ENCODE data around the gene MYO9A. TPM values are rescaled to one million over a fixed set of nuclear protein-coding genes. Genes with fewer than 3 reads are reported as not detected.

Gene MYO9A
- total and polyA plus RNA-seq, 3 donors from 2014 or later = 68.9 to 126 (median 103) TPM

- WGBS, 2 donors = 86 to 93% methylated on average over 7 of the region's 7 CpGs
- TF ChIP-seq POLR2A (IDR thresholded peaks at IDR 0.05) (no peak), CTCF (IDR thresholded peaks at IDR 0.05) (no peak)
- Histone ChIP-seq H3K27me3 (no peaks in the 10 kb centered on the region), H3K9me3 (no peaks in the 10 kb centered on the region), H3K27ac (no peak overlapping the region), H3K4me3 (no peak overlapping the region), H3K4me1 (no peaks in the 10 kb centered on the region), H3K36me3 (ENCODE audit: low read depth, missing control alignments) (no peaks in the 10 kb centered on the region)
- DNase-seq = no peak
- intact Hi-C loops (cut with DNase I; ENCODE audit: low total_unique reads) = no loop called here
Measured at GRCh38 chr15:72042865-72043264, 75.1 kb downstream of the MYO9A start.

- 67 to 75% methylated on average over 1 of the region's 1 CpG for WGBS, 2 donors
- no peak overlapping the region for H3K4me3 ChIP-seq
- H3K27me3 ChIP-seq = no peaks in the 10 kb centered on the region
- TF ChIP-seq CTCF (IDR thresholded peaks at IDR 0.05) (no peak), POLR2A (IDR thresholded peaks at IDR 0.05) (no peak)
- no peaks in the 10 kb centered on the region for H3K36me3 ChIP-seq (ENCODE audit: low read depth, missing control alignments)
- intact Hi-C loops (cut with DNase I; ENCODE audit: low total_unique reads) = no loop called here
- DNase-seq = no peak
- no peak overlapping the region for H3K27ac ChIP-seq
- no peaks in the 10 kb centered on the region for H3K4me1 ChIP-seq
- H3K9me3 ChIP-seq = no peaks in the 10 kb centered on the region
Measured at GRCh38 chr15:72042054-72042453, 75.9 kb downstream of the MYO9A start.

- TF ChIP-seq CTCF (IDR thresholded peaks at IDR 0.05) (no peak), POLR2A (IDR thresholded peaks at IDR 0.05) (no peak)
- H3K27me3 ChIP-seq = no peaks in the 10 kb centered on the region
- no peaks in the 10 kb centered on the region for H3K36me3 ChIP-seq (ENCODE audit: low read depth, missing control alignments)
- no peak for DNase-seq
- WGBS, 2 donors = 95 to 99% methylated on average over 4 of the region's 4 CpGs
- no peak overlapping the region for H3K4me3 ChIP-seq
- intact Hi-C loops (cut with DNase I; ENCODE audit: low total_unique reads) = no loop called here
- H3K9me3 ChIP-seq = no peaks in the 10 kb centered on the region
- H3K4me1 ChIP-seq = no peaks in the 10 kb centered on the region
- no peak overlapping the region for H3K27ac ChIP-seq
Measured at GRCh38 chr15:72037321-72037720, 80.6 kb downstream of the MYO9A start.

GRCh38 chr15:72034859-72035650 lies 82.9 kb downstream of the MYO9A start:
- intact Hi-C loops (cut with DNase I; ENCODE audit: low total_unique reads) = no loop called here
- Histone ChIP-seq H3K27me3 (no peaks in the 10 kb centered on the region), H3K4me3 (no peak overlapping the region), H3K4me1 (no peaks in the 10 kb centered on the region), H3K27ac (no peak overlapping the region), H3K9me3 (no peaks in the 10 kb centered on the region), H3K36me3 (ENCODE audit: low read depth, missing control alignments) (no peaks in the 10 kb centered on the region)
- DNase-seq = no peak
- TF ChIP-seq CTCF (IDR thresholded peaks at IDR 0.05) = no peak
- no peak for TF ChIP-seq POLR2A (IDR thresholded peaks at IDR 0.05)
- WGBS, 2 donors = 93 to 96% methylated on average over 4 of the region's 4 CpGs

GRCh38 chr15:72034351-72034750 lies 83.6 kb downstream of the MYO9A start:
- no peak for DNase-seq
- H3K27me3 ChIP-seq = no peaks in the 10 kb centered on the region
- no peaks in the 10 kb centered on the region for H3K4me1 ChIP-seq
- no peaks in the 10 kb centered on the region for H3K36me3 ChIP-seq (ENCODE audit: low read depth, missing control alignments)
- intact Hi-C loops (cut with DNase I; ENCODE audit: low total_unique reads) = no loop called here
- WGBS, 2 donors = 84 to 96% methylated on average over 1 of the region's 1 CpG
- no peak for TF ChIP-seq POLR2A (IDR thresholded peaks at IDR 0.05)
- TF ChIP-seq CTCF (IDR thresholded peaks at IDR 0.05) = no peak
- no peaks in the 10 kb centered on the region for H3K9me3 ChIP-seq
- no peak overlapping the region for H3K4me3 ChIP-seq
- no peak overlapping the region for H3K27ac ChIP-seq
